ENCODE results near the gene CDC37L1. TPM values are rescaled to one million over a fixed set of nuclear protein-coding genes. Genes with fewer than 3 reads are reported as not detected.

CDC37L1 gene
- total RNA-seq, 1 donor from 2014 or later, result 10.7 TPM

DNA sequence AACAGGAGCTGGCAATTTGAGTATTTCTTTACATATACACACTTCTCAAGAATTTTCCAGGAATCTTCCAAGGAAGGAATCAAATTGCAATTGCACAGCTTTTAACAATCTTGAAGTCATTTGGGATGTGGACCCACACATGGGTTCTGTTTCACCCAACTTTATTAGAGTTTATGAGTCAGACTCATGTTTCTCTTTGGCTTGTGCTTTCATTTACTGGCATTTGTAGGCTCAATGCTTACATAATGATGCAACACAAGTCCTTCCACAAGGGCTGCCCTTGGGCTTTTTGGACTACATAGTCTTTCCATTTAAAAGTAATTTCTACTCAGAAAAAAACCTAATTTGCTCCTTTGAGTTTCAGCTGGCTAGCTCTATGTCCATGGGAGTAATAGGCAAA is 4.6 kb upstream of the CDC37L1 start:
- H3K4me1 Mint-ChIP-seq (ENCODE audit: unreplicated experiment), result peaks cover 6% of the 10 kb centered on the region
- H3K27ac Mint-ChIP-seq (ENCODE audit: unreplicated experiment), result no peak overlapping the region
- H3K27me3 Mint-ChIP-seq (ENCODE audit: unreplicated experiment), result peaks cover 2% of the 10 kb centered on the region
- no peak for DNase-seq (ENCODE audit: low spot score)
- TF ChIP-seq, protein P1, sequence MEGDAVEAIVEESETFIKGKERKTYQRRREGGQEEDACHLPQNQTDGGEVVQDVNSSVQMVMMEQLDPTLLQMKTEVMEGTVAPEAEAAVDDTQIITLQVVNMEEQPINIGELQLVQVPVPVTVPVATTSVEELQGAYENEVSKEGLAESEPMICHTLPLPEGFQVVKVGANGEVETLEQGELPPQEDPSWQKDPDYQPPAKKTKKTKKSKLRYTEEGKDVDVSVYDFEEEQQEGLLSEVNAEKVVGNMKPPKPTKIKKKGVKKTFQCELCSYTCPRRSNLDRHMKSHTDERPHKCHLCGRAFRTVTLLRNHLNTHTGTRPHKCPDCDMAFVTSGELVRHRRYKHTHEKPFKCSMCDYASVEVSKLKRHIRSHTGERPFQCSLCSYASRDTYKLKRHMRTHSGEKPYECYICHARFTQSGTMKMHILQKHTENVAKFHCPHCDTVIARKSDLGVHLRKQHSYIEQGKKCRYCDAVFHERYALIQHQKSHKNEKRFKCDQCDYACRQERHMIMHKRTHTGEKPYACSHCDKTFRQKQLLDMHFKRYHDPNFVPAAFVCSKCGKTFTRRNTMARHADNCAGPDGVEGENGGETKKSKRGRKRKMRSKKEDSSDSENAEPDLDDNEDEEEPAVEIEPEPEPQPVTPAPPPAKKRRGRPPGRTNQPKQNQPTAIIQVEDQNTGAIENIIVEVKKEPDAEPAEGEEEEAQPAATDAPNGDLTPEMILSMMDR (IDR thresholded peaks at IDR 0.05; ENCODE audit: unreplicated experiment), result no peak
- H3K9me3 Mint-ChIP-seq (ENCODE audit: unreplicated experiment), result no peaks in the 10 kb centered on the region
- no peak overlapping the region for H3K4me3 Mint-ChIP-seq (ENCODE audit: unreplicated experiment)
- H3K36me3 Mint-ChIP-seq (ENCODE audit: low read depth, unreplicated experiment), result no peaks in the 10 kb centered on the region

DNA sequence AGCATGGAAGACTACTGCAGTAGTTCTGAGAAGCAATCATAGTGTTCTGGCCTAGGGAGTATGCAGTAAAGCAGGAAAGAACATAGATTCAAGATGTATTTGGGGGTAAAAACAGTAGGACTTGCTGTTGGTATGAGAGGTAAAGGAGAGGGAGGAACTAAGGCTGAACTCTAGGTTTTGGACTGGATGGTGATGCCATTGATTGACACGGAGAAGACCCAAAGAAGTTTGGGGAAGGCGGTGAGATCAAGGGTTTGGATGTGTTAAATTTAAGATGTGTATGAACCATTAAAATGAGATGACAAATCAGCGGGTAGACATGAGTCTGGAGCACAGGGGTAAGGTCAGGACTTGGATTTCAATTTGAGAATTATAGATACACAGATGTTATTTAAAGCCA is 2.0 kb upstream of the CDC37L1 start:
- H3K9me3 Mint-ChIP-seq (ENCODE audit: unreplicated experiment), result no peaks in the 10 kb centered on the region
- TF ChIP-seq, protein P1 (IDR thresholded peaks at IDR 0.05; ENCODE audit: unreplicated experiment), result no peak

DNA sequence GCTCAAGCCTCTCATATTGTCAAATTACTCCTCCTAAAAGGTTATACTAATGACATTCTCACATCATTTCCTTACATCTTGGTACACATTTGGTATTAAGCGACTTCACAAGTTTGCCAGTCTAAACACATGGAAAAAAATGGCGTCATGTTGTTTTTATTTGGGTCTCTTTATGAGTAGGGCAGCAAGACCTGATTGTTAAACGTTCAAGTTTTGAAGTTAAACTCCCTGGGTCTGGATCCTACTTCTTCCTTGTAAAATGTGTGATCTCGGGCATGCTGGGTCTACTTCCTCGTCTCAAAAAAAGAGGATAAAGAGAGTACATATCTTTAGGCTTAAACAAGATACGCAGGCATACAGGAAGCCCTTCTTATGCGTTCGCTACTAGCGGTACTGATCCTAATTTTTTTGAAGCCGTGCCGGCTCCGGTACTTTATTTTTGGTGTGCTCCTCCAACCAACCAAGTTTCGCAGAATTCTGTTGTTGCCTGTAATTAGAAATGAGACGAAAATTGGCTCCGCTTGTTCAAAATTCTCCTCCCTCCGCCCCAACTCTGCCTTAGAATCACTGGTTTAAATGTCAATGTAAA is 596 bp upstream of the CDC37L1 start:
- Mint-ChIP-seq H3K27me3 (ENCODE audit: unreplicated experiment) (peaks cover 2% of the 10 kb centered on the region), H3K4me1 (ENCODE audit: unreplicated experiment) (peaks cover 2% of the 10 kb centered on the region), H3K4me3 (ENCODE audit: unreplicated experiment) (no peak overlapping the region), H3K36me3 (ENCODE audit: low read depth, unreplicated experiment) (no peaks in the 10 kb centered on the region), H3K9me3 (ENCODE audit: unreplicated experiment) (no peaks in the 10 kb centered on the region), H3K27ac (ENCODE audit: unreplicated experiment) (no peak overlapping the region)
- DNase-seq (ENCODE audit: low spot score), result peak; percentile 22
- TF ChIP-seq, protein P1 (IDR thresholded peaks at IDR 0.05; ENCODE audit: unreplicated experiment), result no peak

More for the DNA sequence above, 2.0 kb upstream of the CDC37L1 start:
- Mint-ChIP-seq H3K27ac (ENCODE audit: unreplicated experiment) (no peak overlapping the region), H3K4me3 (ENCODE audit: unreplicated experiment) (no peak overlapping the region), H3K4me1 (ENCODE audit: unreplicated experiment) (peaks cover 2% of the 10 kb centered on the region), H3K27me3 (ENCODE audit: unreplicated experiment) (peaks cover 2% of the 10 kb centered on the region), H3K36me3 (ENCODE audit: low read depth, unreplicated experiment) (no peaks in the 10 kb centered on the region)
- DNase-seq (ENCODE audit: low spot score), result no peak

DNA sequence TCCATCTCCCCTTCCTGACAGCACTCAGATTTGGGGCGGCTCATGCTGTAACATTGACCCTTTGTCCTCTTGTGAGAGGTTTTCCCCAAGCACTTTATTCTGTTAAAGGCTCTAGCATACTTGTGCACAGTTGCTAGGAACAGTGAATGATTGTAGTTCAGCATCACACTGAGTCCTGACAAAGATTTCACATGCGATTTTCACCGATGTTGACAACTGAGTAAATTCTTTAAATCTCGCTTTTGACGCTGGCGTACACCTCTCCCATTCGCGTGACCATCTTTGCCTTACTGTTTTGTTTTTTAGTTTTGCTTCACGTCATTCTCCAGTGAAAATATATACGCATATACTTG is 780 bp downstream of the CDC37L1 start:
- Mint-ChIP-seq H3K27me3 (ENCODE audit: unreplicated experiment) (peaks cover 2% of the 10 kb centered on the region), H3K4me1 (ENCODE audit: unreplicated experiment) (peaks cover 2% of the 10 kb centered on the region), H3K4me3 (ENCODE audit: unreplicated experiment) (no peak overlapping the region), H3K9me3 (ENCODE audit: unreplicated experiment) (no peaks in the 10 kb centered on the region), H3K36me3 (ENCODE audit: low read depth, unreplicated experiment) (no peaks in the 10 kb centered on the region), H3K27ac (ENCODE audit: unreplicated experiment) (no peak overlapping the region)
- no peak for DNase-seq (ENCODE audit: low spot score)
- TF ChIP-seq, protein P1 (IDR thresholded peaks at IDR 0.05; ENCODE audit: unreplicated experiment), result no peak

DNA sequence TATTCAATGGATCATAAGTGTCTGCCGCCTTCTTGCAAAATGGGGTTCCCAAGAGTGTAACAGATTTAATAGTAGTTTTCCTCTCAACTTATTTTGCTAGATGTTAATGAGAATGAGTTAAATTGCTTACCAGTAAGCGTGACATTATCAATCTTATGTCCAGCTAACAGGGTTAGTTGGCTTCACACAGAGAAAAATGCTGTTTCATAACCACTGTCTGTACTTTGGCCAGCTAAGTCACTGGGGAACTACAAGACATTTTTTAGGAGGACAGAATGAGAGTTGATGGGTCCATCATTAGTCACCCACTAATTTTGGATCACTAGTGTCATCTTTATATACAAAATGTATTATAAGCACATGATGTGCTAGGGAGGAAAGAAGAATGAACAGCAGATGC is 1.4 kb downstream of the CDC37L1 start:
- TF ChIP-seq, protein P1 (IDR thresholded peaks at IDR 0.05; ENCODE audit: unreplicated experiment), result no peak
- H3K27ac Mint-ChIP-seq (ENCODE audit: unreplicated experiment), result no peak overlapping the region

More for the DNA sequence above, 1.4 kb downstream of the CDC37L1 start:
- no peaks in the 10 kb centered on the region for H3K36me3 Mint-ChIP-seq (ENCODE audit: low read depth, unreplicated experiment)
- H3K27me3 Mint-ChIP-seq (ENCODE audit: unreplicated experiment), result peaks cover under 1% of the 10 kb centered on the region
- H3K4me3 Mint-ChIP-seq (ENCODE audit: unreplicated experiment), result no peak overlapping the region
- no peaks in the 10 kb centered on the region for H3K9me3 Mint-ChIP-seq (ENCODE audit: unreplicated experiment)
- DNase-seq (ENCODE audit: low spot score), result no peak
- peaks cover under 1% of the 10 kb centered on the region for H3K4me1 Mint-ChIP-seq (ENCODE audit: unreplicated experiment)

Measured in endothelial cell (in vitro differentiated cells).